Neuron (in vitro differentiated cells): Measurements from ENCODE around the gene CRYGA.
"Not testable (repeated sequence)": the region's sequence is repeated elsewhere in the genome, so short reads cannot be mapped to it uniquely, and the experiment has no call there.

Source experiments
- H2AFZ ChIP-seq: one replicate; pipeline ENCODE4 v1.6.1; 2013; ENCODE audit warnings: low read depth, mild to moderate bottlenecking, inconsistent platforms, low read length, moderate library complexity
- H3K27me3 ChIP-seq: one replicate; pipeline ENCODE4 v1.6.1; 2013; ENCODE audit warnings: low read length; ENCODE audit not compliant: insufficient read depth
- H3K36me3 ChIP-seq: one replicate; pipeline ENCODE4 v1.6.1; 2013; ENCODE audit warnings: low read length; ENCODE audit not compliant: insufficient read depth
- H3K4me1 ChIP-seq: one replicate; pipeline ENCODE4 v1.6.1; 2013; ENCODE audit warnings: low read length; ENCODE audit not compliant: insufficient read depth
- H3K4me3 ChIP-seq: 2 replicates; pipeline ENCODE4 v1.5.1; 2013; ENCODE audit warnings: mild to moderate bottlenecking, low read length, moderate library complexity
- H3K9me3 ChIP-seq: one replicate; pipeline ENCODE4 v1.6.1; 2013; ENCODE audit warnings: low read length

Gene CRYGA

GRCh38 chr2:208129744-208130711, 33.4 kb downstream of the CRYGA start, which contains the start of gene CRYGC:
Gene CRYGC, minus strand, starts transcription at chr2:208129828. Its CDS starts 36 bp downstream, at chr2:208129792.
- H3K36me3 ChIP-seq: no peaks in the 10 kb centered on the region
- H3K4me3 ChIP-seq: no peak within 1 kb of the TSS
- H3K9me3 ChIP-seq: no peaks in the 10 kb centered on the region
- H3K4me1 ChIP-seq: peaks cover 13% of the 10 kb centered on the region
- no peaks in the 10 kb centered on the region for H3K27me3 ChIP-seq
- peak within 1 kb of the TSS; percentile 28 for H2AFZ ChIP-seq

DNA sequence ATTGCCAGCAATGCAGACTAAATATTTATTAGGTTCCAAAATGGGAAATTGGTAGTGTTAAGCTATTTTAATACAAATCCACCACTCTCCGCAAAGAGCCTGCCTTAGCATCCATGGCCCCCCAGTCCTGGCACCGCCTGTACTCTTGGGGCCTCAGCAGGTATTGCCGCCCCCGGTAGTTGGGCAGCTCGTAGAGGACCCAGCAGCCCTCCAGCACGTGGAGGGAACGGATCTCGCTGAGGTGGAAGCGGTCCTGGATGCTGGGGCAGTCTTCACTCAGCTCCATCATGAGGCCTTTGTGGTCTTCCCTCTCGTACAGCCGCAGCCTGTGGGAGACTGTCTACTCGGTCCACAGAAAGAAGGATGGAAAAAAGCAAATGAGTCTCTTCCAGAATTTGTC, 35.3 kb downstream of the CRYGA start:
- Histone ChIP-seq H3K36me3 (no peaks in the 10 kb centered on the region), H3K4me1 (peaks cover 13% of the 10 kb centered on the region), H2AFZ (no peak overlapping the region), H3K4me3 (no peak overlapping the region), H3K27me3 (no peaks in the 10 kb centered on the region), H3K9me3 (no peaks in the 10 kb centered on the region)

DNA sequence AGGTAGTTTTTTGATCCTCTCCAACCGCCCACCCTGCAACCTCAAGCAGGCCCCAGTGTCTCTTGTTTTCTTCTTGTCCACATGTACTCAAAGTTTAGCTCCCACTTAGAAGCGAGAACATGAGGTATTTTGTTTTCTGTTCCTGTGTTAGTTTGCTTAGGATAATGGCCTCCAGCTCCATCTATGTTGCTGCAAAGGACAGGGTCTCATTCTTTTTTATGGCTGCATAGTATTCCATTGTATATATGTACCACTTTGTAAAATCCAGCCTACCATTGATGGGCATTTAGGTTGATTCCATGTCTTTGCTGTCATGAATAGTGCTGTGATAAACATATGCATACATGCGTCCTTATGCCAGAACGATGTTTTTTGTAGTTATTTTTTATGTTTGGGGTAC, 36.3 kb downstream of the CRYGA start:
- H3K27me3 ChIP-seq: no peaks in the 10 kb centered on the region
- peaks cover 13% of the 10 kb centered on the region for H3K4me1 ChIP-seq
- no peak overlapping the region for H2AFZ ChIP-seq
- H3K36me3 ChIP-seq: no peaks in the 10 kb centered on the region
- H3K4me3 ChIP-seq: no peak overlapping the region
- H3K9me3 ChIP-seq: no peaks in the 10 kb centered on the region

DNA sequence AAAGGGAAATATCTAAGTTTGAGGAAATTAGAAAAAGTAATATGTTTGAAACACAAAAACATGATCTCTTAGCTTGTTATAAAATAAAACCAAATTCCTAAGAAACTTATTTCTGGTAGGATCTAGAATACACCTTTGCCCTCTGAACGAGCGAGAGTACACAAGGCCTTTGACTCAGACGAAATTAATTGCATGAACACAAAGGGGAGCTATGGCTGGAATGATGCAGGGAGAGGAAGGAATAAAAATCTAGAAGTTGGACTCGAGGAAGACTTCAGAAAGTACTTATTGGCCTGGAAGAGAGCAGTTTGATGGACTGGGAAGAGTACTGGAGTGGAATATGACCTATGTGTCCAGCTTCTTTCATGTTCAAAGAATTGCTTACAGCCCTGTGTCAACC, 38.1 kb downstream of the CRYGA start:
- H3K4me1 ChIP-seq: peaks cover 11% of the 10 kb centered on the region
- no peaks in the 10 kb centered on the region for H3K9me3 ChIP-seq
- no peak overlapping the region for H3K4me3 ChIP-seq
- no peaks in the 10 kb centered on the region for H3K27me3 ChIP-seq
- no peak overlapping the region for H2AFZ ChIP-seq
- no peaks in the 10 kb centered on the region for H3K36me3 ChIP-seq

DNA sequence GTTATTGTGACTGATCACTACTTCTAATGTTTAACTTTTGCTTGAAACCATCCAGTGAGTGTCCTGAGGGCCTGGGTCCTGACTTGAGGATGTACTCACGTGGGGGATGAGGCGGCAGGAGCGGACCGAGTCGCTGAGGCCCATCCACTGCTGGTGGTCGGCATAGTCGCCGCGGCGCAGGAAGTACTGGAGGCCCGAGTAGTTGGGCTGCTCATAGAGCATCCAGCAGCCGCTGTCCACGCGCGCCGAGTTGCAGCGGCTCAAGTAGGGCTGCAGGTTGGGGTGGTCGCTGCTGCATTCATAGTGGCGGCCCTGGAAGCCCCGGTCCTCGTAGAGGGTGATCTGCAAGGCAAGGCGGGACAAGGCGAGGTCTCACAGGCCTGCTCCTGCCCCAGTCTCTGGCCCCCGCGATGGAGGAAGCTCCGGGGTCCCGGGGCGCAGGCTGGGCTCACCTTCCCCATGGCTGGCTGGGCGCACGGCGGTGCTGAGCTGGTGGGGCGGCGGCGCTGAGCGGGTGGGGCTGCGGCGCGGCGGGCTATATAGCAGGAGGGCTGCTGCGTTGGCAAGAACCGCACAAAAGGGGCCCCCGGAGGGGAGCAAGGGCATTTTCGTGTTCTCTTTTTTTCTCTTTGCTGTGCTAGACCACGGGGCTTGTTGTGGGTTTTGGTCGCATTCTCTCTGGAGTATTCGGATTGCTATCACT, 39.2 kb downstream of the CRYGA start, which contains the start of gene CRYGD:
CRYGD (minus strand) TSS at position 512 of the 703 bp plus-strand sequence; CDS start at position 461, 51 bp downstream.
- not testable (repeated sequence) for H3K36me3 ChIP-seq, H3K4me3 ChIP-seq, H3K27me3 ChIP-seq, H3K4me1 ChIP-seq, H2AFZ ChIP-seq, H3K9me3 ChIP-seq

DNA sequence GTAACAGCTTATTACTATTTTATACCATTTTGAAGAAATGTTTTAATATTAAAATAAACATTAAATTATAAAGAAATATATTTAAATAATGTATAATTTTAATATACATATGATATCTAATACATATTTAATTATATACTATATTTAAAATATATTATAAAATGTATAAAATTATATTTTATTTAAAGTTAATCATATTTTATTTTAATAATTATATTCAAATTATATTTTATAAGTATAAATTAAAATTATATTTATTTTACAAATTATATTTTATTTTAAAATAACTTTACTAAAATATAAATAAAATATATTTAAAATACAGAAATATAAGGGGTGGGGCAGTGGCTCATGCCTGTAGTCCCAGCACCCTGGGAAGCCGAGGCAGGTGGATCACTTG, 41.1 kb downstream of the CRYGA start:
- no peak overlapping the region for H2AFZ ChIP-seq
- H3K4me1 ChIP-seq: peaks cover 13% of the 10 kb centered on the region
- no peak overlapping the region for H3K4me3 ChIP-seq
- H3K9me3 ChIP-seq: no peaks in the 10 kb centered on the region
- no peaks in the 10 kb centered on the region for H3K36me3 ChIP-seq
- H3K27me3 ChIP-seq: no peaks in the 10 kb centered on the region

DNA sequence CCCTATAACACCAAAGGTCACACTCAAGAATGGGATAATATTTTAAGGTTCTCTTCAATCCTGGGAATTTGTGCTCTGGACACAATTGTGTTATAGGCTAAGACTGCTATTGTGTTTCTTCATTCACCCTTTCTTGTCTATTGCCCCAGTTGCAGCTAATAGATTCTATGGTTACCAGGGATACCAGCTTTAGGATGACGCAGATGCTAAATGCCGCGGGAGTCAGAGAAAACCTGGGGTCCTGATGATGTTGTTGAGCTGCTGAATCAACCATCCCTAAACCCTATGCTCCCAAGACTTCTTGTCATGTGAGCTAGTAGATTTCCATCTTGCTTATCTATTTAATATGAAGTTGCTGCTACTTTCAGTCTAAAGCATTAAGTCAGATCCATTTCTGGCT, 44.5 kb downstream of the CRYGA start:
- Histone ChIP-seq H2AFZ (no peak overlapping the region), H3K4me1 (peaks cover 13% of the 10 kb centered on the region), H3K27me3 (no peaks in the 10 kb centered on the region), H3K4me3 (no peak overlapping the region), H3K36me3 (no peaks in the 10 kb centered on the region), H3K9me3 (no peaks in the 10 kb centered on the region)

DNA sequence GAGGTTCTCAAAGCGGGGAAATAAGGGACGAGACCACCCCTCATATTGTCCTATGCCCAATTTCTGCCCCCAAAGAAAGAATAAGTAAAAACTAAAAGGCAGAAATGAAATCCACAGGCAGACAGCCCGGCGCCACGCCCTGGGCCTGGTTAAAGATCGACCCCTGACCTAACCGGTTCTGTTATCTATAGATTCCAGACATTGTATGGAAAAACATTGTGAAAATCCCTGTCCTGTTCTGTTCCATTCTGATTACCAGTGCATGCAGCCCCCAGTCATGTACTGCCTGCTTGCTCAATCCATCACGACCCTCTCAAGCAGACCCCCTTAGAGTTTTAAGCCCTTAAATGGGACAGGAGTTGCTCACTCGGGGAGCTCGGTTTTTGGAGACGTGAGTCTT, 46.0 kb downstream of the CRYGA start:
- H3K36me3 ChIP-seq, H3K9me3 ChIP-seq, H3K4me3 ChIP-seq, H2AFZ ChIP-seq, H3K27me3 ChIP-seq: not testable (repeated sequence)
- peaks cover 13% of the 10 kb centered on the region for H3K4me1 ChIP-seq

DNA sequence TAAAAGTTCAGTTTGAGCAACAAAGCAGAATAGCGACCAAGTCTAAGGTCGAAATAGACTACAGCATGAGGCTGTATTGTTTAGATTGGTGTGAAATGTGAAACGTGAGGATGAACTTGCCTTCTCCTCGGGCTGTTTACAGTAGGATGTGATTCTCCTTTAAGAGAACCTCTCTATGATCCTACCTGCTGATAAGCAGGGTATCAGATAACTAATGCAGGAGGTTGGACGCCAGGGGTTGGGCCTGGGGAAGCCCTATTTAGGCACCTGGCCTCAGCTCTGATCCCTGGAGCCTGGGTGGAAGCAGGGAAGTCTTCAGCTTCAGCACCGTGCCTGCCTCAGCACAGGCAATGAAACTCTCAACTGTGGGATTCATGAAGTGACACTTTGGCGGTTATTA, 50.4 kb downstream of the CRYGA start:
- no peaks in the 10 kb centered on the region for H3K27me3 ChIP-seq

DNA sequence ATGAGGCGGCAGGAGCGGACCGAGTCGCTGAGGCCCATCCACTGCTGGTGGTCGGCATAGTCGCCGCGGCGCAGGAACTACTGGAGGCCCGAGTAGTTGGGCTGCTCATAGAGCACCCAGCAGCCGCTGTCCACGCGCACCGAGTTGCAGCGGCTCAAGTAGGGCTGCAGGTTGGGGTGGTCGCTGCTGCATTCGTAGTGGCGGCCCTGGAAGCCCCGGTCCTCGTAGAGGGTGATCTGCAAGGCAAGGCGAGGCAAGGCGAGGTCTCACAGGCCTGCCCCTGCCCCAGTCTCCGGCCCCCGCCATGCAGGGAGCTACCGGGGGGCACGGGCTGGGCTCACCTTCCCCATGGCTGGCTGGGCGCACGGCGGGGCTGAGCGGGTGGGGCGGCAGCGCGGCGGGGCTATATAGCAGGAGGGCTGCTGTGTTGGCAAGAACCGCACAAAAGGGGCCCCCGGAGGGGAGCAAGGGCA, 51.1 kb downstream of the CRYGA start:
- not testable (repeated sequence) for H3K4me3 ChIP-seq, H3K9me3 ChIP-seq, H3K36me3 ChIP-seq

More for the DNA sequence above, 50.4 kb downstream of the CRYGA start:
- no peaks in the 10 kb centered on the region for H3K4me1 ChIP-seq
- H2AFZ ChIP-seq: peak overlapping the region; percentile 4
- peaks cover 1% of the 10 kb centered on the region for H3K9me3 ChIP-seq
- H3K36me3 ChIP-seq: no peaks in the 10 kb centered on the region
- no peak overlapping the region for H3K4me3 ChIP-seq

More for the DNA sequence above, 51.1 kb downstream of the CRYGA start:
- not testable (repeated sequence) for H3K4me1 ChIP-seq, H3K27me3 ChIP-seq
- peak overlapping the region; percentile 4 for H2AFZ ChIP-seq
